Right kidney (tissue), 1 donor: ENCODE data around the gene TRHDE.

Experiments used
- DNase-seq: peaks from one replicate; pipeline ENCODE4 v3.0.0-alpha.2; 2016

TRHDE gene

GRCh38 chr12:72444566-72444965 is 172.4 kb downstream of the TRHDE start:
- no peak for DNase-seq

- no peak for DNase-seq
Measured at GRCh38 chr12:72448089-72448488, 175.9 kb downstream of the TRHDE start.

- DNase-seq: no peak
Measured at GRCh38 chr12:72448805-72449204, 176.6 kb downstream of the TRHDE start.

- no peak for DNase-seq
Measured at GRCh38 chr12:72453066-72453465, 180.9 kb downstream of the TRHDE start.

- no peak for DNase-seq
Measured at GRCh38 chr12:72453550-72453949, 181.4 kb downstream of the TRHDE start.

- no peak for DNase-seq
Measured at GRCh38 chr12:72464471-72464870, 192.3 kb downstream of the TRHDE start.

- DNase-seq: no peak
Measured at GRCh38 chr12:72465155-72465554, 193.0 kb downstream of the TRHDE start.

- no peak for DNase-seq
Measured at GRCh38 chr12:72465940-72466630, 193.9 kb downstream of the TRHDE start.

GRCh38 chr12:72467985-72468384 is 195.8 kb downstream of the TRHDE start:
- no peak for DNase-seq

- DNase-seq: no peak
Measured at GRCh38 chr12:72468505-72468904, 196.3 kb downstream of the TRHDE start.

GRCh38 chr12:72471806-72472205 is 199.6 kb downstream of the TRHDE start:
- DNase-seq: peak; percentile 17

GRCh38 chr12:72472350-72472749 is 200.2 kb downstream of the TRHDE start:
- DNase-seq: no peak

GRCh38 chr12:72476301-72476700 is 204.1 kb downstream of the TRHDE start:
- DNase-seq: no peak

GRCh38 chr12:72485017-72485701 is 213.0 kb downstream of the TRHDE start:
- DNase-seq: no peak

GRCh38 chr12:72491426-72491825 is 219.3 kb downstream of the TRHDE start:
- DNase-seq: no peak

GRCh38 chr12:72493407-72493806 is 221.2 kb downstream of the TRHDE start:
- DNase-seq: no peak

- no peak for DNase-seq
Measured at GRCh38 chr12:72498354-72498753, 226.2 kb downstream of the TRHDE start.

- no peak for DNase-seq
Measured at GRCh38 chr12:72499244-72499643, 227.1 kb downstream of the TRHDE start.

- no peak for DNase-seq
Measured at GRCh38 chr12:72502546-72502945, 230.4 kb downstream of the TRHDE start.

- no peak for DNase-seq
Measured at GRCh38 chr12:72505227-72505626, 233.1 kb downstream of the TRHDE start.

- no peak for DNase-seq
Measured at GRCh38 chr12:72509891-72510290, 237.7 kb downstream of the TRHDE start.

GRCh38 chr12:72510772-72511171 is 238.6 kb downstream of the TRHDE start:
- DNase-seq: no peak

GRCh38 chr12:72511498-72511897 is 239.3 kb downstream of the TRHDE start:
- DNase-seq: no peak

- DNase-seq: no peak
Measured at GRCh38 chr12:72511906-72512305, 239.7 kb downstream of the TRHDE start.
